Common myeloid progenitor, CD34-positive (primary cell): Measurements from ENCODE around the gene KCNJ1.

ENCODE experiments used
- CTCF ChIA-PET: fragments of 350-600 bp; sonication (Branson Sonifier 250); formaldehyde crosslinking; loops from one replicate; lab custom pipeline; 2021; ENCODE audit warnings: antibody characterized with exemption; lab: Charles Lee
- POLR2A ChIA-PET: fragments of 350-600 bp; sonication (Branson Sonifier 250); formaldehyde crosslinking; loops from one replicate; lab custom pipeline; 2021; ENCODE audit warnings: antibody characterized with exemption; lab: Charles Lee
- DNase-seq, 3 donors: peaks; one replicate each; pipeline versions ENCODE4 v3.0.0 to v3.0.0-alpha.2; 2013
- H3K27ac ChIP-seq, 2 experiments: 1 replicate in 1 of 2; 2 replicates in 1 of 2; pipeline ENCODE4 v1.7.0; 2013; ENCODE audit warnings: inconsistent platforms in 2 of 2, low read length in 2 of 2, mild to moderate bottlenecking in 2 of 2, low read depth in 1 of 2, moderate library complexity in 1 of 2; ENCODE audit not compliant: severe bottlenecking in 2 of 2, insufficient read depth in 1 of 2, poor library complexity in 1 of 2
- H3K27me3 ChIP-seq, 5 experiments: replicated peaks in 2 of 5; 1 replicate in 3 of 5; 2 replicates in 2 of 5; pipeline versions ENCODE4 v1.6.1 to v1.7.0; 2013; ENCODE audit warnings: low read length in 4 of 5, mild to moderate bottlenecking in 2 of 5, moderate library complexity in 2 of 5, inconsistent platforms in 1 of 5; ENCODE audit not compliant: insufficient read depth in 5 of 5, control insufficient read depth in 4 of 5
- H3K36me3 ChIP-seq, 4 experiments: 1 replicate in 2 of 4; 2 replicates in 2 of 4; pipeline versions ENCODE4 v1.6.1 to v1.7.0; 2013; ENCODE audit warnings: low read length in 3 of 4, control low read depth in 1 of 4, mild to moderate bottlenecking in 1 of 4; ENCODE audit not compliant: control insufficient read depth in 4 of 4, insufficient read depth in 4 of 4
- H3K4me1 ChIP-seq, 4 experiments: 1 replicate in 3 of 4; 2 replicates in 1 of 4; pipeline versions ENCODE4 v1.6.1 to v1.7.1; 2013; ENCODE audit warnings: low read length in 3 of 4, mild to moderate bottlenecking in 3 of 4, control low read depth in 1 of 4, inconsistent platforms in 1 of 4, moderate library complexity in 1 of 4; ENCODE audit not compliant: control insufficient read depth in 4 of 4, insufficient read depth in 4 of 4; ENCODE audit errors: control extremely low read depth in 1 of 4
- H3K4me3 ChIP-seq, 7 experiments: 1 replicate in 4 of 7; 2 replicates in 3 of 7; pipeline versions ENCODE4 v1.5.1 to v1.7.0; 2013; ENCODE audit warnings: mild to moderate bottlenecking in 7 of 7, low read length in 6 of 7, moderate library complexity in 6 of 7, inconsistent platforms in 2 of 7, low read depth in 2 of 7, control low read depth in 1 of 7; ENCODE audit not compliant: insufficient read depth in 4 of 7, control insufficient read depth in 1 of 7; ENCODE audit errors: extremely low read depth in 1 of 7
- H3K9me3 ChIP-seq, 5 experiments: 1 replicate in 4 of 5; 2 replicates in 1 of 5; pipeline versions ENCODE4 v1.6.1 to v1.7.1; 2013; ENCODE audit warnings: low read length in 4 of 5, mild to moderate bottlenecking in 2 of 5, inconsistent platforms in 1 of 5, low read depth in 1 of 5, moderate library complexity in 1 of 5; ENCODE audit not compliant: control insufficient read depth in 4 of 5, insufficient read depth in 2 of 5; ENCODE audit errors: control extremely low read depth in 1 of 5
- WGBS: methylation state at CpG from one replicate; pipeline ENCODE4 v1.1.5; 2013; ENCODE audit not compliant: insufficient coverage; 5-methylcytosine and 5-hydroxymethylcytosine counted together

The KCNJ1 gene

GRCh38 chr11:128821556-128821955 is 45.5 kb downstream of the KCNJ1 start:
- peaks cover 0 to 11% (median 0%) of the 10 kb centered on the region in 5 experiments for H3K27me3 ChIP-seq
- peaks cover 0 to 2% (median under 1%) of the 10 kb centered on the region in 4 experiments for H3K4me1 ChIP-seq
- CTCF ChIA-PET = interaction anchor here (1.0 to 1.1 kb wide), 2 partner anchors 9 to 664 kb away, joined by 4 to 5 read pairs; no protein-coding TSS in a partner anchor
- no peak overlapping the region for H3K4me3 ChIP-seq
- no peak overlapping the region for H3K27ac ChIP-seq
- no peak for DNase-seq
- H3K36me3 ChIP-seq = peaks cover 4 to 23% (median 13%) of the 10 kb centered on the region in 4 experiments
- H3K9me3 ChIP-seq = no peaks in the 10 kb centered on the region
- WGBS = 100% methylated on average over 2 of the region's 4 CpGs
- POLR2A ChIA-PET = no interaction called here

GRCh38 chr11:128819198-128819597 is 47.9 kb downstream of the KCNJ1 start:
- WGBS = 100% methylated on average over 2 of the region's 8 CpGs
- peaks cover 6 to 37% (median 18%) of the 10 kb centered on the region in 4 experiments for H3K36me3 ChIP-seq
- ChIA-PET CTCF (no interaction called here), POLR2A (no interaction called here)
- H3K9me3 ChIP-seq = no peaks in the 10 kb centered on the region
- peaks cover 0 to 11% (median 0%) of the 10 kb centered on the region in 5 experiments for H3K27me3 ChIP-seq
- no peak overlapping the region for H3K27ac ChIP-seq
- no peak overlapping the region for H3K4me3 ChIP-seq
- H3K4me1 ChIP-seq = peaks cover 0 to 1% (median 0%) of the 10 kb centered on the region in 4 experiments
- DNase-seq = no peak

- CTCF ChIA-PET = interaction anchor here (1.0 to 1.1 kb wide), 2 partner anchors 9 to 34 kb away, joined by 3 read pairs; no protein-coding TSS in a partner anchor
- peaks cover 8 to 68% (median 47%) of the 10 kb centered on the region in 4 experiments for H3K36me3 ChIP-seq
- H3K9me3 ChIP-seq = no peaks in the 10 kb centered on the region
- WGBS = 98% methylated on average over 5 of the region's 9 CpGs
- no peak overlapping the region for H3K4me3 ChIP-seq
- H3K4me1 ChIP-seq = no peaks in the 10 kb centered on the region
- no peak overlapping the region for H3K27ac ChIP-seq
- no peaks in the 10 kb centered on the region for H3K27me3 ChIP-seq
- peak in 1 of 3 donors; percentile 28 for DNase-seq
- POLR2A ChIA-PET = no interaction called here
Measured at GRCh38 chr11:128814856-128815705, 52.0 kb downstream of the KCNJ1 start.

GRCh38 chr11:128813729-128814128 is 53.4 kb downstream of the KCNJ1 start:
- Histone ChIP-seq H3K4me3 (no peak overlapping the region), H3K36me3 (peaks cover 13 to 79% (median 52%) of the 10 kb centered on the region in 4 experiments), H3K27me3 (no peaks in the 10 kb centered on the region), H3K27ac (no peak overlapping the region), H3K4me1 (no peaks in the 10 kb centered on the region), H3K9me3 (no peaks in the 10 kb centered on the region)
- no peak for DNase-seq
- ChIA-PET CTCF (interaction anchor here (1.2 to 5.8 kb wide), 2 partner anchors 17 to 28 kb away, joined by 3 to 26 read pairs; no protein-coding TSS in a partner anchor), POLR2A (no interaction called here)
- whole genome bisulfite sequencing = 94% methylated on average over 4 of the region's 4 CpGs

GRCh38 chr11:128810784-128811514 is 56.1 kb downstream of the KCNJ1 start:
- H3K36me3 ChIP-seq = peaks cover 29 to 89% (median 62%) of the 10 kb centered on the region in 4 experiments
- CTCF ChIA-PET = interaction anchor here (0.8 to 5.8 kb wide), 7 partner anchors 10 to 639 kb away, joined by 3 to 26 read pairs (median 4); no protein-coding TSS in a partner anchor
- WGBS = 91% methylated on average over 8 of the region's 8 CpGs

GRCh38 chr11:128809128-128809527 is 58.0 kb downstream of the KCNJ1 start:
- POLR2A ChIA-PET = no interaction called here

More at GRCh38 chr11:128810784-128811514, 56.1 kb downstream of the KCNJ1 start:
- POLR2A ChIA-PET = no interaction called here
- no peak for DNase-seq
- no peak overlapping the region for H3K27ac ChIP-seq
- H3K4me3 ChIP-seq = no peak overlapping the region
- H3K27me3 ChIP-seq = no peaks in the 10 kb centered on the region
- H3K9me3 ChIP-seq = no peaks in the 10 kb centered on the region
- no peaks in the 10 kb centered on the region for H3K4me1 ChIP-seq

More at GRCh38 chr11:128809128-128809527, 58.0 kb downstream of the KCNJ1 start:
- Histone ChIP-seq H3K4me3 (no peak overlapping the region), H3K4me1 (no peaks in the 10 kb centered on the region), H3K9me3 (no peaks in the 10 kb centered on the region), H3K27ac (no peak overlapping the region), H3K36me3 (peaks cover 40 to 92% (median 71%) of the 10 kb centered on the region in 4 experiments), H3K27me3 (no peaks in the 10 kb centered on the region)
- WGBS = 83% methylated on average over 6 of the region's 6 CpGs
- CTCF ChIA-PET = interaction anchor here (2.2 to 5.8 kb wide), 2 partner anchors 21 to 637 kb away, joined by 6 to 26 read pairs; no protein-coding TSS in a partner anchor
- no peak for DNase-seq
